ENCODE measurements around the gene SYNPO.

SYNPO gene

GRCh38 chr5:150675069-150675468 lies 34.6 kb downstream of the SYNPO start:
- FAIRE-seq (no peak), DNase-seq (ENCODE audit: insufficient read length, low spot score) (no peak)
- no peak for TF ChIP-seq CTCF (IDR thresholded peaks at IDR 0.05; ENCODE audit: insufficient read depth, missing control alignments)

DNA sequence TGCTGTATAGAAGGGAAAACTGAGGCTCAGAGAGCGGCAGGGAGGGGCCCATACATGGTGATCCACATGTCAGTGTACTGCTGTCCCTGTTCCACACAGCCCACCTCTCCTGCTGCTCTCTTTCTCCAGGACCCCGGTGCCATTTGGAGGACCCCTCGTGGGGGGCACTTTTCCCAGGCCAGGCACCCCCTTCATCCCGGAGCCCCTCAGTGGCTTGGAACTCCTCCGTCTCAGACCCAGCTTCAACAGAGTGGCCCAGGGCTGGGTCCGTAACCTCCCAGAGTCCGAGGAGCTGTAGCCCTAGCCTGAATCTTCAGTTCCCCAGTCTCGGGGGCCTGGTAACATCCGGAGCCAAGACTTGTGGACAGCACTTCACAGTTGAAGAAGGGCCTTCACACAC lies 36.1 kb downstream of the SYNPO start:
- TF ChIP-seq CTCF (IDR thresholded peaks at IDR 0.05; ENCODE audit: insufficient read depth, missing control alignments) = no peak
- FAIRE-seq (no peak), DNase-seq (ENCODE audit: insufficient read length, low spot score) (no peak)

GRCh38 chr5:150689120-150689519 lies 48.7 kb downstream of the SYNPO start:
- TF ChIP-seq CTCF (IDR thresholded peaks at IDR 0.05; ENCODE audit: insufficient read depth, missing control alignments) = no peak
- DNase-seq (ENCODE audit: insufficient read length, low spot score) (no peak), FAIRE-seq (no peak)

DNA sequence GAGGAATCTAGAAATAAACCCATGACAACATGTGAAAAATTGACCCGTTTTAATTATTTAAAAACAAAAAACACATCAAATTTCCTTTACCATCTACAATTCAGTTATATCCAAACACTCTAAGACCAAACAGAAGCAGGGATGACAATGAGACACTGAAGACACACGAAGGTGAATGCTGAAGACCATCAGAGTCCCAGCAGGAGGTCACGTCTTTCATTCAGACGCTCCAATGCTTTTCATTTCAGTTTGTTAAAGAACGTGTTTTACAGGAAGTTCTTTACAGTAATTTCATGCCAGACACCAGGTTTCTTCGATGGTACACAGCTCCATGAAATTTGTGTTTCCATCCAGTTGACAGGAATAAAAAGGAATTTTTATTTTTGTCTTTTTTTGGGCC lies 50.3 kb downstream of the SYNPO start:
- TF ChIP-seq CTCF (IDR thresholded peaks at IDR 0.05; ENCODE audit: insufficient read depth, missing control alignments) = no peak
- FAIRE-seq = no peak
- no peak for DNase-seq (ENCODE audit: insufficient read length, low spot score)

DNA sequence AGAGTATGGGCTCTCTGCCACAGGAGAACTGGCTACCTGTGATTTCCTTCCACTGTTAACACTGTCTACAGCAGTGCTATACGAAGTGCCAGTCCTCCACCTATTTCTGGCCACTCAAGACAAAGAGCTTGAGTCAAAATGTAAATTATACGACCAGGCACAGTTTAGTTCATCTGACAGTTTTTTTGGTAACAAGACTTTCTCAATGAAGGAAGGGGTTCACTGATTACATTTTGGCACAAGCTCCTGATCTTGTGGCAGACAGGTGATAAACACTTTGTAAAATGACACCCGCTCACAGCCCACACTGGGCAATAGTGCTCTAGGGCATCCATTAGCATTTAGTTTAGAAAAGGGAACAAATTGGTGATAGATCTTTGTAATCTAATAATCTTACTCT lies 51.8 kb downstream of the SYNPO start:
- no peak for FAIRE-seq
- no peak for TF ChIP-seq CTCF (IDR thresholded peaks at IDR 0.05; ENCODE audit: insufficient read depth, missing control alignments)
- no peak for DNase-seq (ENCODE audit: insufficient read length, low spot score)

DNA sequence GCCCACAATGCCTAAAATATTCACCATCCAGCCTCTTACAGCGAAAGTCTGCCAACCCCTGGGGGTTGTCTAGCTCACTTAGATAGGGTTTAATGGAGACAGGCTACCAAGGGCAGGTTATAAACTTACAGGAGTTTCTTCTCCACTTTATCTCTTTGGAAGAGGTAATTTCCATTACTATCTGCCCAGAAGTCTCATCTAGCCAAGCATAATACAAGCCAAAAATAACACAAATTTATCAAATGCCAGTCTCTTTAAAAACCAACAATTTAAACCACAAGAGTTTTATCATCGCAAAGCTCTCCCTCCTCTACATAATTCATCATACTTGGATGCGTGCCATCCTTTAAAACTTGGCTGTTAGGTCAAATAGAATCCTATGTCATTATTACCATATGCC lies 54.2 kb downstream of the SYNPO start:
- TF ChIP-seq CTCF (IDR thresholded peaks at IDR 0.05; ENCODE audit: insufficient read depth, missing control alignments) = no peak
- DNase-seq (ENCODE audit: insufficient read length, low spot score) (no peak), FAIRE-seq (no peak)

GRCh38 chr5:150700246-150700593 lies 59.8 kb downstream of the SYNPO start:
- no peak for TF ChIP-seq CTCF (IDR thresholded peaks at IDR 0.05; ENCODE audit: insufficient read depth, missing control alignments)
- DNase-seq (ENCODE audit: insufficient read length, low spot score) (no peak), FAIRE-seq (no peak)

All from D721Med (cell line).